NCI-H1105 treated with DMSO at 0.1 percent for 48 hours (cell line): ENCODE measurements around the gene RAB40AL.

ENCODE experiments used
- DNase-seq: peaks from one replicate; lab custom pipeline; 2025; lab: John Stamatoyannopoulos, UW

RAB40AL gene

DNA sequence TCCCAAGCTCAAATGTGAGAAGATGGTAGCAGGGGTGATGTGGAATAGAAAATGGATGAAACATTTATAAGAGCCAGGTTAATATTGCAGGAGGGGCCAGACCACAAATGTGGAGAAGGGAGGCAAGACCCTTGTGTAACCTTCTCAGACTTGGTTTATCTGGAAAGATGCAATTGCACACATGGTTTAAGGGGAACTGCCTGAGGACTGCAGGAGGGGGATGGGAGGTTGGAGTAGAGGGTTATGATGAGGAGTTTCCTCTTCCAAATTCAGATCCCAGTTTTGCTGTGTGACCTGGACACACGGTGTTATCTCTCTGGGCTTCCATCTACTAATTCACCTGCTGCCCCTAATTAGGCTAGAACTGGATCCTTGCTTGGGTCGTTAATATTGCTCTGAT is 46.1 kb downstream of the RAB40AL start:
- DNase-seq, result no peak

DNA sequence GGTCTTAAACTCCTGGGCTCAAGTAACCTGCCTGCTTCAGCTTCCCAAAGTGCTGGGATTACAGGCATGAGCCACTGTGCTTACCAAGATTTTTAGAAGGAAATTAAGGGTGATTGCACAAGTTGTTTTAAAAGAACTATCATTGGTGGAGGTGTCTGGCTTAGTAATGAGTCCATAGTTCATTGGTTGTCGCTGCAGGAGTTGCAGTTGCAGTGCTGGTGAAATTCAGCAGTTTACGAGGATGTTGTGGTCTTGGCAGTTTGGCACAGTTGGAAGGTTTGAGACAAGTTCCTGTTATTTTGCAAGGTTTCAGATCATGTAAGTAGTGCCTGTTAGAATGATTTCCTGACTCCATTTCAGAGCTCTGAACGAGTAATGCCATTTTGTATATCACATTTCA is 48.1 kb downstream of the RAB40AL start:
- DNase-seq, result no peak
